IPS DF 6.9 (cell line): ENCODE measurements around the gene EDC4.
"Not testable (repeated sequence)": the region's sequence is repeated elsewhere in the genome, so short reads cannot be mapped to it uniquely, and the experiment has no call there.

Source experiments
- DNase-seq: peaks from one replicate; pipeline ENCODE4 v3.0.0-alpha.2; 2013; ENCODE audit warnings: low read depth, low spot score
- H3K27ac ChIP-seq: one replicate; pipeline ENCODE4 v1.5.1; 2013; ENCODE audit warnings: low read length, control low read depth
- H3K27me3 ChIP-seq: 2 replicates; pipeline ENCODE4 v1.6.1; 2013; ENCODE audit warnings: mild to moderate bottlenecking, low read length; ENCODE audit not compliant: control insufficient read depth, insufficient read depth
- H3K36me3 ChIP-seq: 2 replicates; pipeline ENCODE4 v1.6.1; 2013; ENCODE audit warnings: low read length; ENCODE audit not compliant: control insufficient read depth, insufficient read depth
- H3K4me1 ChIP-seq: 2 replicates; pipeline ENCODE4 v1.6.1; 2013; ENCODE audit warnings: low read length; ENCODE audit not compliant: control insufficient read depth, insufficient read depth
- H3K4me3 ChIP-seq: 2 replicates; pipeline ENCODE4 v1.5.1; 2013; ENCODE audit warnings: mild to moderate bottlenecking, low read length
- H3K9me3 ChIP-seq: 2 replicates; pipeline ENCODE4 v1.6.1; 2013; ENCODE audit warnings: low read length, inconsistent platforms; ENCODE audit not compliant: control insufficient read depth, insufficient read depth
- WGBS: extraction: QIAGEN DNeasy Blood & Tissue Kit; methylation state at CpG from one replicate; pipeline ENCODE4 v1.1.7; 2013; ENCODE audit warnings: mixed read lengths, missing lambda C conversion rate; ENCODE audit not compliant: insufficient read length, insufficient coverage; 5-methylcytosine and 5-hydroxymethylcytosine counted together

EDC4 gene

DNA sequence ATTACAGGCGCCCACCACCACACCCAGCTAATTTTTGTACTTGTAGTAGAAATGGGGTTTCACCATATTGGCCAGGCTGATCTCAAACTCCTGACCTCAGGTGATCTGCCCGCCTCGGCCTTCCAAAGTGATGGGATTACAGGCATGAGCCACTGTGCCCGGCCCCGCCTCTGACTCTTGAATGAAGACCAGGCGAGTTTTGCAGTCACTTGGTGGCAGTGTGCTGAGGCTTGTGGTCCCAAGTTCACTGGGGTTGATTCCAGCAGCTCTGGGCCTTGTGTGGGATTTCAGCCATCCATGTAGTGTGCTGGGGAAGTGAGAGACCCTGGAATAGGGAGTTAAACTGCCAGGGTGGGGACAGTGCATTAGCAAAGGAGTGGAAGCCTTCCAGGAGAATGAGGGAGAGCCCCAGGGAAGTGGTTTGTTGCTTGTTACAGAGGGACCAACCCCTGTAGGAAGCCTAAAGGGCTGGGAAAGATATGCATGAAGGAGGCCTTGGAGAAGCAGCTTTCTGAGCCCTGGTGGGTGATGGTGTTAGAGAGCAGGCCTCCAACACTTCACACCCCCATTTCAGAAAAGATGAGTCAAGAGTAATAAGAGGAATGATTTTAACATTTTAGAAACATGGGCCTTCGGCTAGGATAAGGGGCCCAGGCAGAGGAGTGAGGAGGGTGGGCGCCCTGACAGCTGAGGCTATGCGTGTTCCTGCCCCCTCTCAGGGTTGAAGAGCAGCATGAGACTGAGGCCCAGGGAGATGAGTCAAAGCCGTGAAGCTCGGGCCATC is 34.7 kb downstream of the EDC4 start:
- Histone ChIP-seq H3K27me3 (no peaks in the 10 kb centered on the region), H3K36me3 (0 out of 2 replicates have a peak, but pooled peaks cover 4% of the 10 kb centered on the region), H3K9me3 (no peaks in the 10 kb centered on the region), H3K27ac (no peak overlapping the region), H3K4me1 (no peaks in the 10 kb centered on the region), H3K4me3 (no peak overlapping the region)
- WGBS = no CpG with 5 or more reads among the region's 11 CpGs
- no peak for DNase-seq

DNA sequence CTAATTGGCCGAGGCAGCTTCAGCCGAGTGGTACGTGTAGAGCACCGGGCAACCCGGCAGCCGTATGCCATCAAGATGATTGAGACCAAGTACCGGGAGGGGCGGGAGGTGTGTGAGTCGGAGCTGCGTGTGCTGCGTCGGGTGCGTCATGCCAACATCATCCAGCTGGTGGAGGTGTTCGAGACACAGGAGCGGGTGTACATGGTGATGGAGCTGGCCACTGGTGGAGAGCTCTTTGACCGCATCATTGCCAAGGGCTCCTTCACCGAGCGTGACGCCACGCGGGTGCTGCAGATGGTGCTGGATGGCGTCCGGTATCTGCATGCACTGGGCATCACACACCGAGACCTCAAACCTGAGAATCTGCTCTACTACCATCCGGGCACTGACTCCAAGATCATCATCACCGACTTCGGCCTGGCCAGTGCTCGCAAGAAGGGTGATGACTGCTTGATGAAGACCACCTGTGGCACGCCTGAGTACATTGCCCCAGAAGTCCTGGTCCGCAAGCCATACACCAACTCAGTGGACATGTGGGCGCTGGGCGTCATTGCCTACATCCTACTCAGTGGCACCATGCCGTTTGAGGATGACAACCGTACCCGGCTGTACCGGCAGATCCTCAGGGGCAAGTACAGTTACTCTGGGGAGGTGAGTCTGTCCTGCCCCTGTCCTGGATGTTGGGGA is 36.3 kb downstream of the EDC4 start:
- DNase-seq = no peak
- no peaks in the 10 kb centered on the region for H3K4me1 ChIP-seq
- H3K27ac ChIP-seq = no peak overlapping the region
- no CpG with 5 or more reads among the region's 36 CpGs for whole genome bisulfite sequencing
- no peak overlapping the region for H3K4me3 ChIP-seq
- no peaks in the 10 kb centered on the region for H3K27me3 ChIP-seq
- H3K9me3 ChIP-seq = no peaks in the 10 kb centered on the region
- H3K36me3 ChIP-seq = 0 out of 2 replicates have a peak, but pooled peaks cover 4% of the 10 kb centered on the region

DNA sequence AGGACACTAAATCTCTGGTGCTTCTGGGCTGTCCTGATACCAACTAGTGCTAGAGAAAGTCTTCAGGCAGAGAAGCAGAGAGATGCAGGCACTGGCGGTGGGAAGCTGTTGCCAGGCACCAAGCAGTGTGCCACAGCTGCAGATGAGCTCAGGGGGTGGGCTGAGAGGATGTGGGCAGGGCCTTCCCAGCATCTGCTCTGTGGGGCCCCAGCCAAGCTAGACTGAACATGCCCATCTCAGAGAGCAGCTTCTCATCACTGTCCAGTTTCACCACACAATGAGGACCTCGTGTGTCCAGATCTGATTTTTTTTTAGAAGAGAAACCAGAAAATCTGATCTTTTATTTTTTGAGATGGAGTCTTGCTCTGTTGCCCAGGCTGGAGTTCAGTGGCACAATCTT is 37.3 kb downstream of the EDC4 start:
- Histone ChIP-seq H3K4me1 (peaks cover 5% of the 10 kb centered on the region), H3K4me3 (no peak overlapping the region), H3K27me3 (no peaks in the 10 kb centered on the region), H3K36me3 (0 out of 2 replicates have a peak, but pooled peaks cover 4% of the 10 kb centered on the region), H3K9me3 (no peaks in the 10 kb centered on the region), H3K27ac (no peak overlapping the region)
- DNase-seq = no peak
- WGBS = no CpG with 5 or more reads among the region's 2 CpGs

DNA sequence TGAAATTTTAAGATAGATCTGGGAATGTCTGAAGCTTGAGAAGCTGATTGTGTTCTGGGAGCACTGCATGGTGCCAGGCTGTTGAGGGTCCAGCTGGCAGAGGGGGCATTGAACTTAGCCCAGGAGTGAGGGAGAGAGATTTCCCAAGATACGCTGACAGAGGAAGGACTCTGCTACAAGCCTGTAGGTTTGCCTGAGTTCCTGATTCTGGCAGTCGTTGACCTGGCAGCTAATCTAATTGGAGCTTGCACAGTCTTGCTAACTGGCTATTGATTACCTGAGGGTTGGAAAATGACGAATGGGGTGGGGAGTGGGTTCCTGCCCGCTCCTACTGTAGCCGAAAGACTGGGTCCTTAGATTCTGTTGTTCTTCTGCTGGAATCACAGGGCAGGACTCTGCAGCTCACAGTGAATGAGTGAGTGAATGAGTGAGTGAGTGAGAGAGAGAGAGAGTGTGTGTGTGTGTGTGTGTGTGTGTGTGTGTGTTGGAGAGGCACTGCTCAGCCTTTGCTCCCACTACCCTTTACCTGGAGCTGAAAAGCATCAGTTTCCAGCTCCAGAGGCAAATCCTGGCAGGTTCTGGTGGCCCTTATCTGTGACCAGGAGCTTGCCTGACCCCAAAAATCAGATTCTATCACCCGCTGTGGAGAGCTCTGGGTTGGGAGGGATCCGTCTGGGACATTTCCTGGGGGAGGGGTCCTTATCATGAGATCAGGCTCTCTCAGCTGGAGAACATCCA is 42.1 kb downstream of the EDC4 start:
- WGBS = no CpG with 5 or more reads among the region's 7 CpGs
- no peaks in the 10 kb centered on the region for H3K27me3 ChIP-seq
- no peak overlapping the region for H3K4me3 ChIP-seq
- no peaks in the 10 kb centered on the region for H3K36me3 ChIP-seq
- DNase-seq = no peak
- H3K27ac ChIP-seq = no peak overlapping the region
- peaks cover 5% of the 10 kb centered on the region for H3K4me1 ChIP-seq
- H3K9me3 ChIP-seq = no peaks in the 10 kb centered on the region

DNA sequence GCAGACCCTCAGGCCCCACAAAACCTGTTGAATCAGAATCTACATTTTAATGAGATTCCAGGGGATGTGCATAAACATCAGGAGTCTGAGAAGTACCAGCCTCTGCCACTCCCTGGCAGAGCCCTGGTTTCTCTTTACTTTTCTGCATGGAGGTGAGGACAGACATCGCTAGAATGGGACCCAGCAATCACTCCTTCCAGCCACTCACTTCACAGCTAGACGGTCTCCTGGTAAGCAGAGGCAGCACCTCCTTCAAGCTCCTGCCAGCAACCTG is 42.6 kb downstream of the EDC4 start:
- not testable (repeated sequence) for H3K27ac ChIP-seq, H3K36me3 ChIP-seq, H3K9me3 ChIP-seq, DNase-seq, H3K4me3 ChIP-seq, H3K27me3 ChIP-seq, H3K4me1 ChIP-seq
- WGBS = no CpG with 5 or more reads among the region's 2 CpGs

DNA sequence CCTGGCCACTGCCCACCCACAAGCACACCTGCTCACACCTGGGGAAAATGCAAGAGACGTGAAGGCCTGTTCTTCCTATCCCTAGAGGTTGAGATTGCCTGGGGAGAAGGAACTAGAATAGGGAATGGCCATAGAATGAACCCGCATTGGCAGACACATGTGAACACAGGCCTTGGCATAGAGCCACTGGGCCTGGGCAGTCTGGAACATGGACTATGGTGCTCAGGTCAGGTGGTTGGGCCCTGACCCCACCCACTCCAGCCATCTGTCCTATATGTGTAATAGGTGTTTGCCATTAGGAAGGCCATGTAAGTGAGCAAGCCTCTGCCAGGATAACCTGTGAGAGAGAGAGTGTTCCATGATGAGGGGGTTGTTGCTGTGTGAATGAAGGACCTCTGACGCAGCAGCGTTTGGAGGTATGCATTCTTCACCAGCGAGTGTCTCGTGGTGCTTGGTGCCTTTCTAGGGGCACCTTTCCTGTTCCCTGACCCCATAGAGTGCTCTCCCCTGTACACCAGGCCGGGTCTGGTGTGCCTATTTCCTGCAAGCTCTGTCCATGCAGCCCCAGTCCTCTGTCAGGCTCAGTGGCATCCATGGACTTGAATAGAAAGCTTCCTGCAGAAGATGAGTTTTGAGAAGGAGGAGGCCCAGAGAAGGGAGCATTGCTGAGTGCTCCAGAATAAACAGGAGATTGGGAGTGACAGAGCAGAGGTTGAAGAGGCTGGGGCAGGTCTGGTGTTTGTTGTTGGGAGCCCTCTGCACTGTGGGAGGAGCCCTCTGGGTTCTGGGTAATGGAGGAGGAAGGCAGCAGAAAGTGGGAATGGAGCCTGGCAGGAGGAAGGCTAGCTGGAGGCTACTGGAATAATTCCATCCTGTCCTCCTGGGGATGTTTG is 43.2 kb downstream of the EDC4 start:
- no peaks in the 10 kb centered on the region for H3K27me3 ChIP-seq
- H3K36me3 ChIP-seq = no peaks in the 10 kb centered on the region
- no peak overlapping the region for H3K4me3 ChIP-seq
- H3K9me3 ChIP-seq = no peaks in the 10 kb centered on the region
- WGBS = no CpG with 5 or more reads among the region's 7 CpGs
- no peak for DNase-seq
- peaks cover 5% of the 10 kb centered on the region for H3K4me1 ChIP-seq
- H3K27ac ChIP-seq = no peak overlapping the region

DNA sequence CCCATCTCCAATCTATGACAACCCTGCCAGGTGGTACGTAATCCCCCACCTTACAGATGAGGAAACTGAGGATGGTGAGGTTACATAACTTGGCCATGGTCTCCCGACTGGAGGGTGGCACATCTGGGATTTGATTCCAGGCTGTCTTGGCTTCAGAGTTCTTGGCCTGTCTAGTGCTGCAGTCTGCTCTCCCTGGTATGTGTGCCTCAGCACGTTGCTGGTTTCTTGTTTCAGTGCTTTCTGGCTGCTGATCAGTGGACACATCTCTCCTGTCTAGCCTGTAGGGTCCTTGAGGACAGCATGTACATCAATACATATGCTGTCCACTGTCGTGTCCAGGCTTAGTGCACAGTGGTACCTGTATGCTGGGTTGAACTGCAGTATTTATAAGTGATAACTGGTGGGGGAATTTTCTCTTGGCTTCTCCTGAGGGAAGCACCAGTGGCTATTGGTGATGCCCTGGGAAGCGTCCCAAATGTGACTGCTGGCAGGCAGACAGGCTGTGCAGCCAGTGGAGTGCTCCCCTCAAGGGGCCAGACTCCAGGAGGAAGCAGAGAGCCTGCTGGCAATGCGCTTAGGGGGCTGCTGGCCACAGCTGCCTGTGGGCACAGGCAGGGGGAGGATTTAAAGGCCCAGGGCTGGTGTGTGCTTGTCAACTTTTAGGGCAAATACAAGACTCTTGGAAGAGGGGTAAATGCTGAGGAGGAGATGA is 44.4 kb downstream of the EDC4 start:
- no CpG with 5 or more reads among the region's 6 CpGs for WGBS
- H3K27me3 ChIP-seq = no peaks in the 10 kb centered on the region
- H3K4me3 ChIP-seq = no peak overlapping the region
- DNase-seq = no peak
- peaks cover 5% of the 10 kb centered on the region for H3K4me1 ChIP-seq
- no peaks in the 10 kb centered on the region for H3K9me3 ChIP-seq
- H3K36me3 ChIP-seq = no peaks in the 10 kb centered on the region
- H3K27ac ChIP-seq = no peak overlapping the region

DNA sequence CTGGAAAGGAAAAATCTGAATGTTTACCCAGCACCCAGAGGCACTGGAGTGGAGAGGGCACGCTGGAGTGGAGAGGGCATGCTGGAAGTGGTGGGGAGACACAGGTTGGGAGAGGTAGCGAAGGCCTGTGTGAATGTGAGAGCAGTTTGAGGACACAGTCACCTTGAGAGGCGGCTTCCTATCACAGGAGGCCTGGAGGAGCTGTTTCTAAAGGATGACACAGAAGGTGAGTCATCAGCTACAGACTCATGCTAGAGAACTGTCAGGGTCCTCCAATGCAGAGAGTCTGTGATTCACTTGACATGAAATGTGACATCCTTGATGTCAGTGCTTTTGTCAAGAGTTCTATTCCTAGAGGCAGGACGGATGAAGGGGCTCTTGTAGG is 45.0 kb downstream of the EDC4 start:
- Histone ChIP-seq H3K27me3 (no peaks in the 10 kb centered on the region), H3K4me3 (no peak overlapping the region), H3K9me3 (no peaks in the 10 kb centered on the region), H3K27ac (no peak overlapping the region), H3K4me1 (peaks cover 5% of the 10 kb centered on the region), H3K36me3 (no peaks in the 10 kb centered on the region)
- WGBS = no CpG with 5 or more reads among the region's 4 CpGs
- no peak for DNase-seq

DNA sequence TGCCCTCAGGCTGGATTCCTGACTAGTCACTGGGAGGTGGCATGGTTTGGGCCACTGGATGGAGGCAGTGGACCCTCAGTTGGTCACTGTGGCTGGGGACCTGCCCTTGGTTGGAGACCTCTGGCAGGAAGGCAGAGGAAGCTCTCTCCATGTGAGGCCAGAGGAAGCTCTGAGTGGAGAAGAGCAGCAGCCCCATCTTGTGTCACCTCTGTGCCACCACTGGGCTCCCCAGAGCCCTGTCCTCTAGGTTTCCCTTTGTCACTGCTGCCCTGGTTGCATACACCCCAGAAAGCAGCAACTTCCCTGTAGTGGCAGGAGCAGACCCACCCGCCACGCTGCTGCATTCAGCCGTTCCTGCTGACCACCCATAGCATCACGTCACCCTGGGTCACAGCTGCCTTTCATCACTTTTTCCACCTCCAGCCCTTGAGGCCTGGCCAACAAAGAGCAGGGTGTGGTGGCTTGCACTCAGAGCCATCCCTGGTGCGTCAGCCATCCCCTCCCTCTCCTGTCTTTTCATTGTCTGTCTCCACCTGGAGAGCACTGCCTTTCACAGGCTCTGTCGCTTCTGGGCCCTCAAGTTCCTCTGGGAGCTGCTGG is 46.9 kb downstream of the EDC4 start:
- H3K27ac ChIP-seq = no peak overlapping the region
- no peaks in the 10 kb centered on the region for H3K27me3 ChIP-seq
- H3K9me3 ChIP-seq = no peaks in the 10 kb centered on the region
- no peak overlapping the region for H3K4me3 ChIP-seq
- WGBS = no CpG with 5 or more reads among the region's 6 CpGs
- H3K4me1 ChIP-seq = peaks cover 4% of the 10 kb centered on the region
- DNase-seq = no peak
- no peaks in the 10 kb centered on the region for H3K36me3 ChIP-seq
